Measurements from ENCODE around the gene FBXW12.

Gene FBXW12

GRCh38 chr3:48426944-48427629, 55.1 kb downstream of the FBXW12 start:
- H3K9me3 ChIP-seq (ENCODE audit: low read depth, low read length), result no peaks in the 10 kb centered on the region
- no peak overlapping the region for H3K9ac ChIP-seq (ENCODE audit: insufficient read length)
- no peaks in the 10 kb centered on the region for H3K36me3 ChIP-seq (ENCODE audit: insufficient read depth, low read length)
- TF ChIP-seq FOXP2 (optimal IDR thresholded peaks at IDR 0.05; ENCODE audit: control extremely low read depth, extremely low read length, insufficient read depth) (no peak), POLR2AphosphoS5 (IDR thresholded peaks at IDR 0.05; ENCODE audit: borderline replicate concordance, low read depth, low read length) (no peak), EZH2 (IDR thresholded peaks at IDR 0.05) (no peak)
- no peak overlapping the region for H3K4me3 ChIP-seq
- DNase-seq (ENCODE audit: low read depth, low spot score), result no peak
- H3K27ac ChIP-seq, result no peak overlapping the region

GRCh38 chr3:48427630-48427962, 55.6 kb downstream of the FBXW12 start:
- Histone ChIP-seq H3K27ac (no peak overlapping the region), H3K36me3 (ENCODE audit: insufficient read depth, low read length) (no peaks in the 10 kb centered on the region)

DNA sequence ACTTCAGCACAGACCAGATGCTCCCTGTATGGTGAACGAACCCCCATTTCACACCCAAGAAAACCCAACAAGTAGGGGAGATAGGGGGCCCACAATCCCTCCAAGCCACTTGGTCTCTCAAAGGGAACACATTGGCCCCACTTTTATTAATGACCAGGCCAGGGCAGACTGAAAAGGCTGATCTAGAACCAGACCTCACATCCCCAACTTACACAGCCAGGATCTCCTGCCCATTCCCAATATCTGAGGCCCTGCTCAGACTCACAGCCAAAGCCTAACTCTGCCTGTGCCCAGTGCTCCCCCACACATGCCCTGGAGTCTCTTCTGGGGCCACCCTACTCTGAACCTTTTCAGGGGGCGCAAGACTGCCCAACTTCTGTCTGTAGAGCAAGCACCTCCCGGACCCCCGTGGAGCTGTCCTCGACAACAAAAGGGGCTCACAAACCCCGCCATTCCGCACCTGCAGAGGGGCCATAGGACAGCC, 56.1 kb downstream of the FBXW12 start:
- Histone ChIP-seq H3K9me3 (ENCODE audit: low read depth, low read length) (no peaks in the 10 kb centered on the region), H3K36me3 (ENCODE audit: insufficient read depth, low read length) (no peaks in the 10 kb centered on the region), H3K9ac (ENCODE audit: insufficient read length) (no peak overlapping the region), H3K27ac (no peak overlapping the region), H3K4me3 (peak overlapping the region; percentile 74)
- no peak for DNase-seq (ENCODE audit: low read depth, low spot score)
- TF ChIP-seq FOXP2 (optimal IDR thresholded peaks at IDR 0.05; ENCODE audit: control extremely low read depth, extremely low read length, insufficient read depth) (no peak), EZH2 (IDR thresholded peaks at IDR 0.05) (no peak), POLR2AphosphoS5 (IDR thresholded peaks at IDR 0.05; ENCODE audit: borderline replicate concordance, low read depth, low read length) (no peak)

More at GRCh38 chr3:48427630-48427962, 55.6 kb downstream of the FBXW12 start:
- Histone ChIP-seq H3K4me3 (no peak overlapping the region), H3K9ac (ENCODE audit: insufficient read length) (no peak overlapping the region), H3K9me3 (ENCODE audit: low read depth, low read length) (no peaks in the 10 kb centered on the region)
- DNase-seq (ENCODE audit: low read depth, low spot score), result no peak
- TF ChIP-seq EZH2 (IDR thresholded peaks at IDR 0.05) (no peak), FOXP2 (optimal IDR thresholded peaks at IDR 0.05; ENCODE audit: control extremely low read depth, extremely low read length, insufficient read depth) (no peak)

- Histone ChIP-seq H3K9ac (ENCODE audit: insufficient read length) (peak overlapping the region; percentile 69), H3K27ac (no peak overlapping the region)
- DNase-seq (ENCODE audit: low read depth, low spot score), result no peak
Measured at GRCh38 chr3:48428572-48429316, 56.7 kb downstream of the FBXW12 start.

GRCh38 chr3:48429317-48429959, 57.4 kb downstream of the FBXW12 start:
- no peak for DNase-seq (ENCODE audit: low read depth, low spot score)
- Histone ChIP-seq H3K9me3 (ENCODE audit: low read depth, low read length) (no peaks in the 10 kb centered on the region), H3K27ac (no peak overlapping the region), H3K4me3 (peak overlapping the region; percentile 74), H3K36me3 (ENCODE audit: insufficient read depth, low read length) (no peaks in the 10 kb centered on the region; the same call in 1 of the 2 replicates), H3K9ac (ENCODE audit: insufficient read length) (peak overlapping the region; percentile 69)
- TF ChIP-seq FOXP2 (optimal IDR thresholded peaks at IDR 0.05; ENCODE audit: control extremely low read depth, extremely low read length, insufficient read depth), result no peak
- TF ChIP-seq EZH2 (IDR thresholded peaks at IDR 0.05), result no peak
- no peak for TF ChIP-seq POLR2AphosphoS5 (IDR thresholded peaks at IDR 0.05; ENCODE audit: borderline replicate concordance, low read depth, low read length)

More at GRCh38 chr3:48428572-48429316, 56.7 kb downstream of the FBXW12 start:
- peak overlapping the region; percentile 74 for H3K4me3 ChIP-seq
- H3K36me3 ChIP-seq (ENCODE audit: insufficient read depth, low read length), result no peaks in the 10 kb centered on the region; the same call in 1 of the 2 replicates
- H3K9me3 ChIP-seq (ENCODE audit: low read depth, low read length), result no peaks in the 10 kb centered on the region
- no peak for TF ChIP-seq FOXP2 (optimal IDR thresholded peaks at IDR 0.05; ENCODE audit: control extremely low read depth, extremely low read length, insufficient read depth)
- peak; percentile 57; the same call in 1 of the 2 replicates for TF ChIP-seq POLR2AphosphoS5 (IDR thresholded peaks at IDR 0.05; ENCODE audit: borderline replicate concordance, low read depth, low read length)
- TF ChIP-seq EZH2 (IDR thresholded peaks at IDR 0.05), result no peak

DNA sequence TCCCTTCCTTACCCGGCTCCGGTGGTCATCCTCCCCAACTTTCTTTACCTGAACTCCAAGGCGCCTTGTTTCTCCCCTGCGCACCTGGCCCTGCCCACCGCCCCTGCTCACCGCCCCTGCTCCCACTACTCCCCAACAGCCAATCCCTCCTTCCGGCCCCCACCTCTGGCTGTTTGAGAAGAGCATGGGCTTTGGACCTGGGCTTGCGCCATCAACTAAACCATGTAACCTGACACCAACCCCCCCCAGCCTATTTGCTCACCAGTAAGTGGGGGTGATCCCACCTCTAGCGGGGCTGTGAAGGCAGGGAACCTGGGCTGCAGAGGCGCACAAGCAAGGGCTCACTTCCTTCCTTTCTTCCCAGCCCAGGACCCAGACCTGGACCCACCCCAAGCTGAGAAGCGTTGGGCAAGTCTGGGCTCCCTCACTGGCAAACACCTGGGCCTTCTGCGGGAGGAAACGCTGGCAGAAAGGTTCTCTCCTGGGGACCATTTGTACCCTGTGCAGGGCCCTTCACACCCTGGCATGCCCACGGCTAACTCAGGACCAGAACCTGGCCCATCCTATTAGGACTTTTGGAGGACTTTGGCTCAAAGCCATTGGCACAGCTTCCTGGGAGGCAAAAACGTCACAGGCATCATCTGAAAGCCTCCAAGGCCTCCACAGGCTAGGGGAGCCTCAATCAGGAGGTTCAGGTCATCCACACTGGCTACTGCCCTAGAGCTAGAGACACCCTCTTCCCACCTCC, 58.1 kb downstream of the FBXW12 start, which contains the start of gene PLXNB1:
TSS of gene PLXNB1 (minus strand) at position 127 of the 748 bp plus-strand sequence. CDS start 5,475 bp downstream, outside the sequence.
- Histone ChIP-seq H3K9ac (ENCODE audit: insufficient read length) (peak within 1 kb of the TSS; percentile 69), H3K4me3 (peak within 1 kb of the TSS; percentile 74), H3K27ac (no peak within 1 kb of the TSS), H3K9me3 (ENCODE audit: low read depth, low read length) (no peaks in the 10 kb centered on the region), H3K36me3 (ENCODE audit: insufficient read depth, low read length) (no peaks in the 10 kb centered on the region; the same call in 1 of the 2 replicates)
- TF ChIP-seq EZH2 (IDR thresholded peaks at IDR 0.05), result no peak
- TF ChIP-seq FOXP2 (optimal IDR thresholded peaks at IDR 0.05; ENCODE audit: control extremely low read depth, extremely low read length, insufficient read depth), result no peak
- 0 out of 2 replicates have a peak, but pooled peaks have one; percentile 29 for TF ChIP-seq POLR2AphosphoS5 (IDR thresholded peaks at IDR 0.05; ENCODE audit: borderline replicate concordance, low read depth, low read length)
- DNase-seq (ENCODE audit: low read depth, low spot score), result no peak

DNA sequence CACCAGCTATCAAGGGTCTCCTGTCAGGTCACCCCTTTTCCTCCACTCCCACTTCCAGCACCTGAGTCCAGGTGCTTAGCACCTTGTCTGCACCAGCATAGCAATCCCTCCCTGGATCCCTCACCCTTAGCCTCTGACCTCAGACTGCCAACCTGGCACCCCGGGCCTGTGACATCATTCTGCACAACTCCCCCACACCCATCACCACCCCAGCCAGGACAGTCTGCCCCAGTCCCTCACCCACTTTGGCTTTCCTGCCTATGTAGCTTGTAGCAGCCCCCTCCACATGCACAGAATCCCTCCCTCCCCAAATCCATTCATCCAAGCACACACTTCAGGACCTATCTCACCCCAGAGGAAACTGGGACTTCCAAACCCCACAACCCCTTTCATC, 58.7 kb downstream of the FBXW12 start:
- no peaks in the 10 kb centered on the region for H3K9me3 ChIP-seq (ENCODE audit: low read depth, low read length)
- H3K36me3 ChIP-seq (ENCODE audit: insufficient read depth, low read length), result no peaks in the 10 kb centered on the region; the same call in 1 of the 2 replicates
- H3K9ac ChIP-seq (ENCODE audit: insufficient read length), result no peak overlapping the region
- no peak overlapping the region for H3K4me3 ChIP-seq
- no peak for DNase-seq (ENCODE audit: low read depth, low spot score)
- no peak overlapping the region for H3K27ac ChIP-seq
- TF ChIP-seq EZH2 (IDR thresholded peaks at IDR 0.05), result no peak
- TF ChIP-seq FOXP2 (optimal IDR thresholded peaks at IDR 0.05; ENCODE audit: control extremely low read depth, extremely low read length, insufficient read depth), result no peak
- TF ChIP-seq POLR2AphosphoS5 (IDR thresholded peaks at IDR 0.05; ENCODE audit: borderline replicate concordance, low read depth, low read length), result no peak

All from SK-N-MC (cell line).